B cell (primary cell): Measurements from ENCODE around the gene BHLHE40.

ENCODE experiments used
- CTCF ChIP-seq: fragments of 200-600 bp; IDR thresholded peaks from one replicate; pipeline ENCODE4 v1.8.0; 2022; ENCODE audit warnings: antibody characterized with exemption, mild to moderate bottlenecking
- EZH2 ChIP-seq: IDR thresholded peaks from 2 replicates; pipeline ENCODE4 v1.6.1; 2012; ENCODE audit warnings: borderline replicate concordance, low read depth, mild to moderate bottlenecking, moderate library complexity, low read length; ENCODE audit not compliant: insufficient read depth, poor library complexity, severe bottlenecking

DNA sequence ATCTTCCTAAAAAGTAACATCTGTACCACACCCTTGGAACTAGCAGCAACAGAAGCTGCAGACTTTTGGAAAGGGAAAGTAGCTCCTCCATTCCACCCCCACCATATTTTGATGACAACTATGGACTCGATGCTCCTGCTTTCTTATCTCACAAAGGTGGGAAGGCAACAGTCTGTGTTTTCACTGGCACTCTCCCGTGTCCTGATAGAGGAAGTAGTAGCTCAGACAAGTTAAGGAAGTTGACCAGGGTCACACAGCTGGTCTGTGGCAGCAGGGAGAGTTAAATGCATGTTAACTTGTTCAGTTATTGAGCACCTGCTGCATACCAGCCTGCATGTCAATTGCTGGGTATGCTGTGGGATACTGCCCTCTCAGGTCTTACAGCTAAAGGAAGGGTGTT is 33.1 kb downstream of the BHLHE40 start:
- TF ChIP-seq CTCF: no peak
- no peak for TF ChIP-seq EZH2
